ENCODE results near the gene CARTPT.

The CARTPT gene

GRCh38 chr5:71769287-71769686 is 50.2 kb downstream of the CARTPT start:
- Histone ChIP-seq H3F3A (ENCODE audit: insufficient read depth) (no peaks in the 10 kb centered on the region), H3K4me3 (ENCODE audit: insufficient read depth, low read length, poor library complexity, severe bottlenecking) (no peak overlapping the region), H3K79me2 (ENCODE audit: insufficient read depth, low read length) (no peaks in the 10 kb centered on the region), H4K20me1 (ENCODE audit: low read depth, low read length) (no peaks in the 10 kb centered on the region), H3K9ac (ENCODE audit: low read length) (no peak overlapping the region), H3K4me2 (ENCODE audit: low read depth, low read length, poor library complexity, severe bottlenecking) (no peak overlapping the region), H3K36me3 (ENCODE audit: low read length) (no peaks in the 10 kb centered on the region), H3K9me3 (ENCODE audit: insufficient read depth, low read length) (no peaks in the 10 kb centered on the region), H2AFZ (ENCODE audit: low read depth, low read length, severe bottlenecking) (no peak overlapping the region), H3K27me3 (ENCODE audit: low read length) (no peaks in the 10 kb centered on the region), H3K9me2 (replicated peaks; ENCODE audit: insufficient read depth, low read length) (no peaks in the 10 kb centered on the region), H3K27ac (ENCODE audit: low read depth, low read length) (no peak overlapping the region)
- no peak for TF ChIP-seq EZH2phosphoT487 (conservative IDR thresholded peaks at IDR 0.05; ENCODE audit: low read length)
- TF ChIP-seq, protein P1, sequence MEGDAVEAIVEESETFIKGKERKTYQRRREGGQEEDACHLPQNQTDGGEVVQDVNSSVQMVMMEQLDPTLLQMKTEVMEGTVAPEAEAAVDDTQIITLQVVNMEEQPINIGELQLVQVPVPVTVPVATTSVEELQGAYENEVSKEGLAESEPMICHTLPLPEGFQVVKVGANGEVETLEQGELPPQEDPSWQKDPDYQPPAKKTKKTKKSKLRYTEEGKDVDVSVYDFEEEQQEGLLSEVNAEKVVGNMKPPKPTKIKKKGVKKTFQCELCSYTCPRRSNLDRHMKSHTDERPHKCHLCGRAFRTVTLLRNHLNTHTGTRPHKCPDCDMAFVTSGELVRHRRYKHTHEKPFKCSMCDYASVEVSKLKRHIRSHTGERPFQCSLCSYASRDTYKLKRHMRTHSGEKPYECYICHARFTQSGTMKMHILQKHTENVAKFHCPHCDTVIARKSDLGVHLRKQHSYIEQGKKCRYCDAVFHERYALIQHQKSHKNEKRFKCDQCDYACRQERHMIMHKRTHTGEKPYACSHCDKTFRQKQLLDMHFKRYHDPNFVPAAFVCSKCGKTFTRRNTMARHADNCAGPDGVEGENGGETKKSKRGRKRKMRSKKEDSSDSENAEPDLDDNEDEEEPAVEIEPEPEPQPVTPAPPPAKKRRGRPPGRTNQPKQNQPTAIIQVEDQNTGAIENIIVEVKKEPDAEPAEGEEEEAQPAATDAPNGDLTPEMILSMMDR (IDR thresholded peaks at IDR 0.05; ENCODE audit: insufficient read depth, low read length, poor library complexity, severe bottlenecking): no peak

DNA sequence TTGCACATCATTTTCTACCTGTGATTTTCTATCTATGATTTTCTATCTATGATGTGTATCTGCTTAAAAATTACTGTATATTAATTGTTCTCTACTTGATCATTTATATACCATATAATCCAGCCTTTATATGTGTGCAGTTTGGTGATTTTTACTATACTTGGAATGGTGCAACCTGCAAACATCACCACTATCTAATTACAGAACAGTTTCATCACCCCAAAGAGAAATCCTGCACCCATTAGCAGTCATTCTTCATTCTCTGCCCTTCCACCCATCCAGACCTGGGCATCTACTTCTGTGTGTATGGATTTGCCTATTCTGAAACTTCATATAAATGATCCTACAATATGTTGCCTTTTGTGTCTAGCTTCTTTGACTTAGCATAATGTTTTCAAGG is 51.3 kb downstream of the CARTPT start:
- no peaks in the 10 kb centered on the region for H3F3A ChIP-seq (ENCODE audit: insufficient read depth)
- H3K36me3 ChIP-seq (ENCODE audit: low read length): no peaks in the 10 kb centered on the region
- H3K4me2 ChIP-seq (ENCODE audit: low read depth, low read length, poor library complexity, severe bottlenecking): no peak overlapping the region
- no peaks in the 10 kb centered on the region for H3K79me2 ChIP-seq (ENCODE audit: insufficient read depth, low read length)
- H3K27me3 ChIP-seq (ENCODE audit: low read length): no peaks in the 10 kb centered on the region
- no peak overlapping the region for H2AFZ ChIP-seq (ENCODE audit: low read depth, low read length, severe bottlenecking)
- no peaks in the 10 kb centered on the region for H3K9me2 ChIP-seq (replicated peaks; ENCODE audit: insufficient read depth, low read length)
- H3K9ac ChIP-seq (ENCODE audit: low read length): no peak overlapping the region
- no peak overlapping the region for H3K27ac ChIP-seq (ENCODE audit: low read depth, low read length)
- H3K9me3 ChIP-seq (ENCODE audit: insufficient read depth, low read length): no peaks in the 10 kb centered on the region
- H4K20me1 ChIP-seq (ENCODE audit: low read depth, low read length): no peaks in the 10 kb centered on the region
- no peak overlapping the region for H3K4me3 ChIP-seq (ENCODE audit: insufficient read depth, low read length, poor library complexity, severe bottlenecking)
- TF ChIP-seq, protein P1 (IDR thresholded peaks at IDR 0.05; ENCODE audit: insufficient read depth, low read length, poor library complexity, severe bottlenecking): no peak

Data from SU-DHL-6 (cell line).